Muscle layer of duodenum (tissue), 2 donors: ENCODE results near the gene CPNE6.

Experiments
- H3K27ac ChIP-seq: one replicate; pipeline ENCODE4 v1.7.0; 2013; ENCODE audit warnings: mild to moderate bottlenecking, low read length
- H3K27me3 ChIP-seq: one replicate; pipeline ENCODE4 v1.7.0; 2013; ENCODE audit warnings: low read depth, mild to moderate bottlenecking, control low read depth, low read length
- H3K36me3 ChIP-seq, 2 donors: one replicate each; pipeline ENCODE4 v1.7.0; 2013; ENCODE audit warnings: low read length in 2 of 2, control low read depth in 1 of 2, mild to moderate bottlenecking in 1 of 2; ENCODE audit not compliant: insufficient read depth in 2 of 2, control insufficient read depth in 1 of 2
- H3K4me1 ChIP-seq, 2 donors: one replicate each; pipeline ENCODE4 v1.7.0; 2013; ENCODE audit warnings: low read length in 2 of 2, mild to moderate bottlenecking in 2 of 2, control low read depth in 1 of 2, moderate library complexity in 1 of 2; ENCODE audit not compliant: insufficient read depth in 2 of 2, control insufficient read depth in 1 of 2
- H3K4me3 ChIP-seq, 2 donors: one replicate each; pipeline ENCODE4 v1.7.0; 2013; ENCODE audit warnings: low read length in 2 of 2, low read depth in 1 of 2, mild to moderate bottlenecking in 1 of 2
- H3K9me3 ChIP-seq, 2 donors: one replicate each; pipeline ENCODE4 v1.7.0; 2013; ENCODE audit warnings: low read length in 2 of 2, control low read depth in 1 of 2, mild to moderate bottlenecking in 1 of 2; ENCODE audit not compliant: control insufficient read depth in 1 of 2
- donor health status: healthy.

Gene CPNE6

DNA sequence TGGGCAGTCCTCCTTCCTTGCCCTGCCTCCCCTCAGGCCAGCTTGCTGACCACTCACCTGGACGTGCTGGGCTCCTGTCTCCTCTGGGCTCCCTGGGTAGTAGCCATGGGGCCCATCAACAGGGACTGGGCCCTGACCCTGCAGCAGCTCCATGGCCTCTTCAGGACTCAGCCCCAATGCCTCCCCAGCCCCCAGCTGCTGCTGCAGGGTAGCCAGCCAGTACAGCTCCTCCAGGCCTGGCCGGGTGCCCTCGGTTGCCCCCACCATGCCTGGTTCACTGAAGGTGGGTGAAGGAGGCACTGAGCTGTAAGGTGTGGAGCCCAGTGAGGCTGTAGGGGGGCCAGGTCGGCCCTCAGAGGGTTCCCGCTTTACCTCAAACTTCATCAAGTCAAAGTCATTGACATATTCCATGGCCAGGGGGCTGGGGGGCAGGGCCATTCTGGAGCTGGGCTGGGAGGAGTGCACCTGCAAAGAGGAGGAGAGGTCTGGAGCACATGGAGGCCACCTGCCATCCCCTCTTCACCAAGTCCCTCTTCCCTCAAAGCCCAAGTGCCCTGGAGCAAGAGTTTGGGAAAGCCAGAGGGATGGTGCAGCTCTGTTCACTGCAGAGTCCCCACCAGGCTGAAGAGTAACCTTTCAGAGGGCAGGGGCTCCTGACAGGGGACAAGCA lies 11.2 kb downstream of the CPNE6 start:
- Histone ChIP-seq H3K4me1 (peaks cover 4 to 11% of the 10 kb centered on the region in 2 donors), H3K36me3 (no peaks in the 10 kb centered on the region), H3K27ac (no peak overlapping the region), H3K4me3 (no peak overlapping the region), H3K27me3 (no peaks in the 10 kb centered on the region), H3K9me3 (no peaks in the 10 kb centered on the region)

DNA sequence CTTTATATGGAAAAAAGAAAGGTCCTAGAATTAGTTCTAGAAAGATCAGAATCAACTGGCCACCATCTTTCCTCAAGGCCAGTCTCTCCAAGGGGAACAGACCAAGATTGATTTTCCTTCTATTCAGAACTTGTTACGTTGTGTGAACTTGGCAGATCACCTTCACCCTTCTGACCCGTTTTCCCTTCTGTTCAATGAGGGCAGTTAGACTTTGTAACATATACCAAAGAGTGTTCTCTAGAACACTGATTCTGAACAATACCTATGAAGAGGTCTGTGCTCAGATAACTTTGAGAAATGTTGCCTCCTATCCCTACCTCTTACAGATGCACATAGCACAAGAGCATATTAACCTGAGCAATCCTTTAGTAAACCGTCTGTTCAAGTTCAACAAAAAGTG lies 12.1 kb downstream of the CPNE6 start:
- no peaks in the 10 kb centered on the region for H3K27me3 ChIP-seq
- H3K27ac ChIP-seq: no peak overlapping the region
- H3K36me3 ChIP-seq: no peaks in the 10 kb centered on the region
- no peak overlapping the region for H3K4me3 ChIP-seq
- peaks cover 4 to 11% of the 10 kb centered on the region in 2 donors for H3K4me1 ChIP-seq
- H3K9me3 ChIP-seq: no peaks in the 10 kb centered on the region

DNA sequence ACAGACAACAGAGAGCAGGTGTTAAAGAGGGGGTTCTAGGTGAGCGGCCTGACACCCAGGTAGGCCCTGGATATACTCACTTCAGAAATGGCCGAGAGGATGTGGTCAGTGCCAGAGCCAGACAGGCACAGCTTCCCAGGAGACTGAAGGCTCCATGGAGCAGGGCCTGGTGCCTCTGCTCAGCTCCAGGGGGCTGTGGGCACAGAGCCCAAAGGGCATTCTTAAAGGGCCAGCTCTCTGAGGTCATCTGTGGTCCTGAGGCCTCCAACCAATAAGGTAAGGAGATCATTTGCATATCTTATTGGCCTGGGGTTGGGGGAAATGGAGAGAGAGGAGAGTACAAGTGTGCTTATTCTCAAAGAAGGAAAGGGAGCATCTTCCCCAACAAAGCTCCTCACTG lies 13.1 kb downstream of the CPNE6 start:
- Histone ChIP-seq H3K4me1 (peaks cover 4 to 11% of the 10 kb centered on the region in 2 donors), H3K4me3 (no peak overlapping the region), H3K36me3 (no peaks in the 10 kb centered on the region), H3K27me3 (no peaks in the 10 kb centered on the region), H3K27ac (no peak overlapping the region), H3K9me3 (no peaks in the 10 kb centered on the region)

DNA sequence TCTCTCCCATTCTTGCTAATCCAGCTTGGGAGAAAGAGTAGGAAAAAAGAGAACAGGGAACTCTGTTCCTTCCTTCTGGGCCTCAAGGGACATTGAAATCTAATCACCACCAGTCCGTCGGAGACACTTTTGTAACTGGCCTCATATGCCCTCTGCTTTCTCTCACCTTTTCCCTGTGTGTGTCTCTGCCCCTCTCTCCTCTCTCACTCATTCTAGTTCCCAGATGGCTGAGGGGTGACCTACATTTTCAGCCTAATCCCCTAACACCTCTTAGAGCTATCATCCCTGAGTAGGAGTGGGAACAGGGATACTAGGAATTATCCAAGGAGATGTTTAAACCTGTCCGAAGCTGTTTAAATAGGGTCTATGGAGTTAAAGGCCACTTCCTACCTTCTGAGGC lies 13.9 kb downstream of the CPNE6 start:
- no peak overlapping the region for H3K27ac ChIP-seq
- no peaks in the 10 kb centered on the region for H3K27me3 ChIP-seq
- H3K4me3 ChIP-seq: no peak overlapping the region
- H3K4me1 ChIP-seq: peaks cover 4 to 11% of the 10 kb centered on the region in 2 donors
- no peaks in the 10 kb centered on the region for H3K36me3 ChIP-seq
- no peaks in the 10 kb centered on the region for H3K9me3 ChIP-seq

- Histone ChIP-seq H3K27ac (no peak overlapping the region), H3K27me3 (no peaks in the 10 kb centered on the region), H3K4me1 (peaks cover 0 to 4% of the 10 kb centered on the region in 2 donors)
Measured at GRCh38 chr14:24086193-24086955, 15.0 kb downstream of the CPNE6 start.

GRCh38 chr14:24087004-24087403 lies 15.6 kb downstream of the CPNE6 start:
- H3K27ac ChIP-seq: no peak overlapping the region
- H3K4me1 ChIP-seq: no peaks in the 10 kb centered on the region
- no peaks in the 10 kb centered on the region for H3K36me3 ChIP-seq
- no peaks in the 10 kb centered on the region for H3K27me3 ChIP-seq
- H3K9me3 ChIP-seq: no peaks in the 10 kb centered on the region
- no peak overlapping the region for H3K4me3 ChIP-seq

More at GRCh38 chr14:24086193-24086955, 15.0 kb downstream of the CPNE6 start:
- no peaks in the 10 kb centered on the region for H3K36me3 ChIP-seq
- H3K4me3 ChIP-seq: no peak overlapping the region
- no peaks in the 10 kb centered on the region for H3K9me3 ChIP-seq

- Histone ChIP-seq H3K27me3 (no peaks in the 10 kb centered on the region), H3K4me1 (no peaks in the 10 kb centered on the region), H3K4me3 (no peak overlapping the region), H3K27ac (no peak overlapping the region), H3K9me3 (no peaks in the 10 kb centered on the region), H3K36me3 (no peaks in the 10 kb centered on the region)
Measured at GRCh38 chr14:24088095-24088494, 16.7 kb downstream of the CPNE6 start.

GRCh38 chr14:24089890-24090289 lies 18.5 kb downstream of the CPNE6 start:
- no peaks in the 10 kb centered on the region for H3K27me3 ChIP-seq
- H3K4me1 ChIP-seq: peaks cover 2 to 3% of the 10 kb centered on the region in 2 donors
- H3K4me3 ChIP-seq: no peak overlapping the region
- no peak overlapping the region for H3K27ac ChIP-seq
- no peaks in the 10 kb centered on the region for H3K9me3 ChIP-seq
- no peaks in the 10 kb centered on the region for H3K36me3 ChIP-seq

DNA sequence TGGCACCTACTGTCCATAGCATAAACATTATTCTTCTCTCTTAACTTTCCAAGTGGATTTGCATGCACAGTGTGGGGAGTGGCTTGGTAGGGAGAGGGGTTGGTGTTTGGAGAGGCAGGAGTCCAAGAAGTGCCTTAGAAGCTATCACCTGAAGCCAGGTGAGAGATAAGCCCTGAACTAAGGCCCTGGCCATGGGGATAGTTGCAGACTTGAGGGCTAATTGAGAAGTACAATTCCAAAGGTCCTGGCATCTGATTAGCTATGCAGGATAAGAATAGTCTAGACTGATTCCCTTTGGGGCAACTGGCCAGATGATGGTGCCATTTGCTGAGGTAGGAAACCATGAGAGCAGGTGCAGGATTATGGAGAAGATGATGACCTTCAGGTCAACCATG lies 20.7 kb downstream of the CPNE6 start:
- Histone ChIP-seq H3K9me3 (no peaks in the 10 kb centered on the region), H3K27ac (no peak overlapping the region), H3K36me3 (no peaks in the 10 kb centered on the region), H3K4me1 (peaks cover 6 to 9% of the 10 kb centered on the region in 2 donors), H3K4me3 (no peak overlapping the region), H3K27me3 (no peaks in the 10 kb centered on the region)

GRCh38 chr14:24092505-24093206 lies 21.3 kb downstream of the CPNE6 start:
- H3K4me3 ChIP-seq: no peak overlapping the region
- peaks cover 6 to 9% of the 10 kb centered on the region in 2 donors for H3K4me1 ChIP-seq
- no peak overlapping the region for H3K27ac ChIP-seq
- H3K27me3 ChIP-seq: no peaks in the 10 kb centered on the region
- no peaks in the 10 kb centered on the region for H3K36me3 ChIP-seq
- H3K9me3 ChIP-seq: no peaks in the 10 kb centered on the region

GRCh38 chr14:24093207-24093900 lies 22.0 kb downstream of the CPNE6 start:
- H3K27ac ChIP-seq: peak overlapping the region; percentile 81
- peaks cover 6 to 9% of the 10 kb centered on the region in 2 donors for H3K4me1 ChIP-seq
- H3K4me3 ChIP-seq: peak overlapping the region; percentile 75 to 86
- H3K27me3 ChIP-seq: no peaks in the 10 kb centered on the region
- peaks cover 0 to 1% of the 10 kb centered on the region in 2 donors for H3K36me3 ChIP-seq
- no peaks in the 10 kb centered on the region for H3K9me3 ChIP-seq
